ENCODE results near the gene IL32. TPM values are rescaled to one million over a fixed set of nuclear protein-coding genes. Genes with fewer than 3 reads are reported as not detected.

IL32 gene
- total and polyA plus RNA-seq, 7 donors, result 90.5 to 749 (median 192) TPM

GRCh38 chr16:3062553-3062952 lies 2.9 kb upstream of the IL32 start:
- WGBS, 3 donors, result 43 to 77% (median 52%) methylated on average over 6 of the region's 6 CpGs
- intact Hi-C loops (cut with DNase I), result loop anchor here (5.0 kb wide), 1 partner anchor 35 kb away; the partner anchor contains the start of gene ZSCAN10 (in 2 of the 2)
- Histone ChIP-seq H3K4me3 (no peak overlapping the region), H3K27ac (peak overlapping the region; percentile 33), H3K9me3 (no peaks in the 10 kb centered on the region), H3K27me3 (ENCODE audit: insufficient read depth in 3 of 3, low read length in 2 of 3) (no peaks in the 10 kb centered on the region), H3K36me3 (ENCODE audit: insufficient read depth in 1 of 2, low read depth in 1 of 2) (peaks cover 0 to 2% of the 10 kb centered on the region in 2 donors), H3K4me1 (peaks cover 49% of the 10 kb centered on the region)
- TF ChIP-seq CTCF (IDR thresholded peaks at IDR 0.05), result no peak
- ATAC-seq, result peak in 1 of 4 donors; percentile 1
- no peak for DNase-seq

- Histone ChIP-seq H3K4me3 (no peak overlapping the region), H3K36me3 (ENCODE audit: insufficient read depth in 1 of 2, low read depth in 1 of 2) (peaks cover 0 to 13% of the 10 kb centered on the region in 2 donors), H3K27ac (peak overlapping the region; percentile 78), H3K4me1 (peaks cover 48% of the 10 kb centered on the region), H3K9me3 (no peaks in the 10 kb centered on the region), H3K27me3 (ENCODE audit: insufficient read depth in 3 of 3, low read length in 2 of 3) (no peaks in the 10 kb centered on the region)
- WGBS, 3 donors, result 90 to 98% (median 94%) methylated on average over 8 of the region's 8 CpGs
- ATAC-seq, result no peak
- no peak for DNase-seq
- intact Hi-C loops (cut with DNase I), result loop anchor here (5.0 kb wide), 1 partner anchor 33 kb away; the partner anchor contains the start of gene ZSCAN10 (in 2 of the 2)
- no peak for TF ChIP-seq CTCF (IDR thresholded peaks at IDR 0.05)
Observed at GRCh38 chr16:3063625-3064386, 1.6 kb upstream of the IL32 start.

GRCh38 chr16:3065742-3066439 lies 451 bp downstream of the IL32 start:
- peak overlapping the region; percentile 73 for H3K4me3 ChIP-seq
- intact Hi-C loops (cut with DNase I), result no loop called here
- DNase-seq (no peak), ATAC-seq (peak in 2 of 4 donors; percentile 18 to 35)
- peak overlapping the region; percentile 78 for H3K27ac ChIP-seq
- H3K9me3 ChIP-seq, result no peaks in the 10 kb centered on the region
- H3K36me3 ChIP-seq (ENCODE audit: insufficient read depth in 1 of 2, low read depth in 1 of 2), result peaks cover 0 to 13% of the 10 kb centered on the region in 2 donors
- peaks cover 34% of the 10 kb centered on the region for H3K4me1 ChIP-seq
- no peaks in the 10 kb centered on the region for H3K27me3 ChIP-seq (ENCODE audit: insufficient read depth in 3 of 3, low read length in 2 of 3)
- WGBS, 3 donors, result 15 to 37% (median 20%) methylated on average over 22 to 26 of the region's 26 CpGs
- no peak for TF ChIP-seq CTCF (IDR thresholded peaks at IDR 0.05)

- Histone ChIP-seq H3K4me1 (peaks cover 29% of the 10 kb centered on the region), H3K9me3 (no peaks in the 10 kb centered on the region), H3K36me3 (ENCODE audit: insufficient read depth in 1 of 2, low read depth in 1 of 2) (peaks cover 0 to 13% of the 10 kb centered on the region in 2 donors), H3K4me3 (peak overlapping the region; percentile 73), H3K27me3 (ENCODE audit: insufficient read depth in 3 of 3, low read length in 2 of 3) (no peaks in the 10 kb centered on the region), H3K27ac (peak overlapping the region; percentile 78)
- ATAC-seq (no peak), DNase-seq (no peak)
- TF ChIP-seq CTCF (IDR thresholded peaks at IDR 0.05), result no peak
- intact Hi-C loops (cut with DNase I), result no loop called here
- 42 to 58% (median 44%) methylated on average over 7 of the region's 7 CpGs for WGBS, 3 donors
Observed at GRCh38 chr16:3066440-3066748, 954 bp downstream of the IL32 start.

All from psoas muscle (tissue), 8 donors.